Caco-2 (cell line): ENCODE results near the gene NR1D1. TPM values are rescaled to one million over a fixed set of nuclear protein-coding genes. Genes with fewer than 3 reads are reported as not detected.

Experiments used
- BruUV-seq: library from RNA; stranded (reverse); fragments of 400-500 nt; replicated peaks from 2 replicates; lab custom pipeline; 2021; lab: Mats Ljungman, UMichigan
- CTCF ChIA-PET: fragments of 300-600 bp; sonication (Branson Sonifier 250); formaldehyde crosslinking; loops from one replicate; lab custom pipeline; 2022; ENCODE audit warnings: antibody characterized with exemption; lab: Charles Lee
- POLR2A ChIA-PET: fragments of 300-600 bp; sonication (Branson Sonifier 250); formaldehyde crosslinking; loops from one replicate; lab custom pipeline; 2022; ENCODE audit warnings: antibody characterized with exemption; lab: Charles Lee
- DNase-seq, 2 experiments: peaks; one replicate each; pipeline versions ENCODE4 v3.0.0 to v3.0.0-alpha.2; 2020 to 2022
- H3K27me3 ChIP-seq: replicated peaks from 2 replicates; pipeline ENCODE4 v1.6.0; 2011; ENCODE audit warnings: low read length; ENCODE audit not compliant: control insufficient read depth, insufficient read depth
- H3K36me3 ChIP-seq: 2 replicates; pipeline ENCODE4 v1.5.1; 2011; ENCODE audit warnings: low read length; ENCODE audit not compliant: control insufficient read depth, insufficient read depth
- H3K4me1 ChIP-seq: fragments of 250-450 bp; sonication (Bioruptor Pico); 2 replicates; pipeline ENCODE4 v1.5.1; 2020; ENCODE audit warnings: mild to moderate bottlenecking
- H3K4me3 ChIP-seq: 2 replicates; pipeline ENCODE4 v1.5.1; 2011; ENCODE audit warnings: low read depth, mild to moderate bottlenecking, control low read depth, low read length
- H3K9me3 ChIP-seq: fragments of 250-450 bp; sonication (Bioruptor Pico); 2 replicates; pipeline ENCODE4 v1.5.1; 2020; ENCODE audit warnings: mild to moderate bottlenecking, moderate library complexity
- H3K27ac Mint-ChIP-seq: one replicate; pipeline ENCODE4 v1.8.0; 2022; ENCODE audit warnings: mixed read lengths; ENCODE audit not compliant: unreplicated experiment
- H3K27me3 Mint-ChIP-seq: one replicate; pipeline ENCODE4 v1.8.0; 2022; ENCODE audit warnings: mixed read lengths; ENCODE audit not compliant: insufficient read depth, unreplicated experiment
- H3K36me3 Mint-ChIP-seq: one replicate; pipeline ENCODE4 v1.8.0; 2022; ENCODE audit warnings: mild to moderate bottlenecking, mixed read lengths; ENCODE audit not compliant: insufficient read depth, unreplicated experiment
- H3K4me1 Mint-ChIP-seq: one replicate; pipeline ENCODE4 v1.8.0; 2022; ENCODE audit warnings: low read depth, mixed read lengths; ENCODE audit not compliant: unreplicated experiment
- H3K4me3 Mint-ChIP-seq: one replicate; pipeline ENCODE4 v1.8.0; 2022; ENCODE audit warnings: mild to moderate bottlenecking, moderate library complexity, mixed read lengths; ENCODE audit not compliant: unreplicated experiment
- H3K9me3 Mint-ChIP-seq: one replicate; pipeline ENCODE4 v1.8.0; 2022; ENCODE audit warnings: mixed read lengths; ENCODE audit not compliant: unreplicated experiment
- CTCF ChIP-seq, 2 experiments: fragments of 200-600 bp in 1 of 2; IDR thresholded peaks; 1 replicate in 1 of 2; 2 replicates in 1 of 2; pipeline versions ENCODE4 v1.5.1 to v1.8.0; 2011 to 2022; ENCODE audit warnings: antibody characterized with exemption in 1 of 2, control low read depth in 1 of 2, inconsistent platforms in 1 of 2, low read depth in 1 of 2, low read length in 1 of 2, mild to moderate bottlenecking in 1 of 2, moderate library complexity in 1 of 2; ENCODE audit not compliant: insufficient read depth in 1 of 2, severe bottlenecking in 1 of 2, unreplicated experiment in 1 of 2
- intact Hi-C: fragments of 100-400 bp; cut with micrococcal nuclease; formaldehyde crosslinking; loops from one replicate; pipeline ENCODE4 v1.10.0; 2022; ENCODE audit not compliant: unreplicated experiment
- total RNA-seq: library from RNA; stranded (reverse); gene quantifications from 2 replicates; pipeline ENCODE4 v1.2.3, GENCODE V29; 2022

NR1D1 gene
- total RNA-seq, 1 experiment from 2014 or later: 8.9 TPM

- Mint-ChIP-seq H3K27ac (peak overlapping the region; percentile 56), H3K36me3 (no peaks in the 10 kb centered on the region), H3K9me3 (no peaks in the 10 kb centered on the region), H3K4me3 (no peak overlapping the region), H3K4me1 (peaks cover 43% of the 10 kb centered on the region), H3K27me3 (no peaks in the 10 kb centered on the region)
- CTCF ChIA-PET: interaction anchor here (0.5 to 1.8 kb wide), 7 partner anchors 9 to 40 kb away, joined by 3 to 17 read pairs (median 3); partner anchors contain the start of gene THRA
- no peak for DNase-seq
- intact Hi-C loops: loop anchor here (2.0 kb wide), 1 partner anchor 35 kb away; no protein-coding TSS in a partner anchor
- H3K27me3 ChIP-seq: no peaks in the 10 kb centered on the region
- POLR2A ChIA-PET: interaction anchor here (1.0 to 1.3 kb wide), 3 partner anchors 19 to 27 kb away, joined by 3 to 5 read pairs (median 5); partner anchors contain the start of genes MED24 and NR1D1
- no peaks in the 10 kb centered on the region for H3K9me3 ChIP-seq
- H3K36me3 ChIP-seq: peaks cover 3% of the 10 kb centered on the region
- BruUV-seq: no TSS peak
- TF ChIP-seq CTCF (IDR thresholded peaks at IDR 0.05; ENCODE audit: insufficient read depth in 1 of 2, low read depth in 1 of 2, low read length in 1 of 2, severe bottlenecking in 1 of 2, unreplicated experiment in 1 of 2): peak in 1 of 2 experiments; percentile 3
- H3K4me1 ChIP-seq: peaks cover 65% of the 10 kb centered on the region
- no peak overlapping the region for H3K4me3 ChIP-seq
Observed at GRCh38 chr17:40073454-40074174, 26.8 kb downstream of the NR1D1 start.

GRCh38 chr17:40072735-40073346 lies 27.5 kb downstream of the NR1D1 start:
- no TSS peak for BruUV-seq
- H3K4me1 ChIP-seq: peaks cover 72% of the 10 kb centered on the region
- Mint-ChIP-seq H3K36me3 (no peaks in the 10 kb centered on the region), H3K9me3 (no peaks in the 10 kb centered on the region), H3K4me3 (peak overlapping the region; percentile 65), H3K27ac (peak overlapping the region; percentile 56), H3K27me3 (no peaks in the 10 kb centered on the region), H3K4me1 (peaks cover 43% of the 10 kb centered on the region)
- peak overlapping the region; percentile 6; the same call in 1 of the 2 replicates for H3K4me3 ChIP-seq
- ChIA-PET POLR2A (interaction anchor here (0.7 to 1.3 kb wide), 4 partner anchors 14 to 28 kb away, joined by 3 to 5 read pairs (median 4); partner anchors contain the start of genes MED24 and NR1D1), CTCF (interaction anchor here (0.5 to 1.8 kb wide), 8 partner anchors 9 to 246 kb away, joined by 3 to 17 read pairs (median 3); partner anchors contain the start of genes MED24 and THRA)
- H3K36me3 ChIP-seq: peaks cover 3% of the 10 kb centered on the region
- no peak for TF ChIP-seq CTCF (IDR thresholded peaks at IDR 0.05; ENCODE audit: insufficient read depth in 1 of 2, low read depth in 1 of 2, low read length in 1 of 2, severe bottlenecking in 1 of 2, unreplicated experiment in 1 of 2)
- no peaks in the 10 kb centered on the region for H3K9me3 ChIP-seq
- peak; percentile 78 to 92 for DNase-seq
- H3K27me3 ChIP-seq: no peaks in the 10 kb centered on the region
- intact Hi-C loops: no loop called here
